Amygdala (tissue), 56 donors: ENCODE measurements around the gene USP32.

Experiments
- DNase-seq, 56 donors: peaks; one replicate each; lab custom pipeline; 2025; lab: John Stamatoyannopoulos, UW

The USP32 gene

DNA sequence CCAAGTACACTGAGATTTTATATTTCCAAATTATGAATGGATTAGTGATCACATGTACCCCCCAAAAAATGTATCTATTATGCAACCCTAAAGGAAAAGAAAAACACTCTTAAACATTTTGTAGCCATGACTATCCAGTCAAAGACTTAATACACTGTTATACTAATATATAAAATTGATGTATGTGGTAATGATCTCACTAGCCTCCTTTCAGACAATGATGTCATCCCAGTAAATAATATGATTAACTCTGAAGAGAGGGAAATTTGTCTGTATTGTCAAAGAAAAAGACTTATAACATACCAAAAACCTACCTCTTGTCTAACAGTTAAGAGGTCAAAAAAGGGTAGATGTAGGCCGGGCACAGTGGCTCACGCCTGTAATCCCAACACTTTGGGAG, 80.7 kb downstream of the USP32 start:
- no peak for DNase-seq

DNA sequence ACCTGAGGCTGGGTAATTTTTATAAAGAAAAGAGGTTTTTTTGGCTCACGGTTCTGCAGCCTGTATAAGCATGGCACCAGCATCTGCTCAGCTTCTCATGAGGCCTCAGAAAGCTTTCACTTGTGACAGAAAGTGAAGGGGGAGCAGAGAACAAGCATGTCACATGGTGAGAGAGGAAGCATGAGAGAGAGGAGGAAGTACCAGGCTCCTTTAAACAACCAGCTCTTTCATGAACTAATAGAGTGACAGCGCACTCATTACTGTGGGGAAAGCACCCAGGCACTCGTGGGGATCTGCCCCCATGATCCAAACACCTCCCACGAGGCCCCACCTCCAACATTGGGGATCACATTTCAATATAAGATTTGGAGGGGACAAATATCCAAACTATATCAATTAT, 86.8 kb downstream of the USP32 start:
- DNase-seq: peak in 21 of 56 donors; percentile 4 to 71 (median 27)

GRCh38 chr17:60304502-60304901, 87.4 kb downstream of the USP32 start:
- no peak for DNase-seq

DNA sequence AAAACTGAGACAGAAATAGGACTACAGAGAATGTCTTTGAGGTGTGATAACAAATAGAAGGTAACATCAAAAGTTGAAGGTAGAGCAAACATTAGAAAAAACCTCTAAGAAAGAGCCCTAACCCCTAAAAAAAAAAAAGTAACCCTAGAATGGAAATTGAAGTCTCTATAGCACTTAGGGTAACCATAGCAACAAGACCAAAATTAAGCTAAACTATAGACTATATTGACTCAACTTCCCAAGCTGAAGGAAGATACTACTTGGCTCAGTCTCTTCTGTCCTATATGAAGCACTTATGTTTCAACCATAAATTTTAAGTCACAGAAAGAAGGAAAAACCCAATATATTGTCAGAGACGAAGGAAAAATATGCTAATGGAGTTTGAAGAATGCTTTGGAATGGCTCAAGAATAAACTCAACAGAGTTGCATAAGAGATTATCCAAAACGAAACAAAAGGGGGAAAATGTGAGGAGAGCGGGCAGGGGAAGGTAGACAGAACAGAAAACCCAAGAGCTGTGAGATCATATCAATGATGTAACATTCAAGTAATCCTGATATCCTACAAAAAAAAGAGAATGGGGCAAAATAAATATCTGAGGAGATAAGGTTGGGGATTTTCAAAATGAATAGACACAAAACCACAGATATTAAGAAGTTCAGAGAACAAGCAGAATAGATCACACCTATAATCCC, 88.4 kb downstream of the USP32 start:
- no peak for DNase-seq

- no peak for DNase-seq
Measured at GRCh38 chr17:60301649-60302048, 90.3 kb downstream of the USP32 start.

GRCh38 chr17:60300949-60301348, 91.0 kb downstream of the USP32 start:
- DNase-seq: no peak

- DNase-seq: no peak
Measured at GRCh38 chr17:60300011-60300410, 91.9 kb downstream of the USP32 start.

GRCh38 chr17:60297760-60298401, 94.1 kb downstream of the USP32 start:
- DNase-seq: no peak

GRCh38 chr17:60296177-60296576, 95.8 kb downstream of the USP32 start:
- DNase-seq: no peak

DNA sequence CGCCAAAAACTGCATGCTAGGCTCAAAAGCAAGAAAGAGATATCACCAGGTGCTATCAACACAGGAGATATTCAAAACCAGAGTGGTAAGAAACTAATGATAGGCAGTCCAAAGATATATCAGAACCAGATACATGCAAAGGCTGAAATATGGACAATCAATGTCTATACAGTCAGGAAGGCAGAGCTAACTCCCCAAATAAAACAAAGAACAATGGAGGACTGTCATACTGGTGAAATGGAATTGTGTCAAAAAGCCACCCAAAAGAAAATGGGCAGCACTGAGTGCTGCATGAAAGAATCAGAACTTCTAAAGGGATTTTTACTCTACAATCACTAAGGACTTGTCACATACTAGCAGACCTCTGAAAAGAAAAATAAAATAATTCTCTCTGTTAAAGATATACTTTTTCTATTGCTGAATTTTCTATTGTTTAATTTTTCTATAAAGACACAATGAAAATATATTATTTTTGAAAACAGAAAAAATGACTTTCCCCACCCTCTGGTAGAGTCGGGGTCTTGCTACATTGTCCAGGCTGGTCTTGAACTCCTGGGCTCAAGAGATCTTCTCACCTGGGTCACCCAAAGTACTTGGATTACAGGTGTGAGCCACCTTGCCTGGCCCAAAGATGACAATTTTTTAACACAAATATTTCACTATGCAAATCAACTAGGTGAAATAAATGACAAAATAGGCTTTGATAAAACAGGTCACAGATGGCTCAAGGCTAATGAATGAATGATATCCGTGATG, 98.2 kb downstream of the USP32 start:
- DNase-seq: peak in 1 of 56 donors; percentile 6

GRCh38 chr17:60292697-60293096, 99.2 kb downstream of the USP32 start:
- DNase-seq: no peak

GRCh38 chr17:60284709-60285108, 107.2 kb downstream of the USP32 start:
- DNase-seq: no peak

- no peak for DNase-seq
Measured at GRCh38 chr17:60283816-60284215, 108.1 kb downstream of the USP32 start.

DNA sequence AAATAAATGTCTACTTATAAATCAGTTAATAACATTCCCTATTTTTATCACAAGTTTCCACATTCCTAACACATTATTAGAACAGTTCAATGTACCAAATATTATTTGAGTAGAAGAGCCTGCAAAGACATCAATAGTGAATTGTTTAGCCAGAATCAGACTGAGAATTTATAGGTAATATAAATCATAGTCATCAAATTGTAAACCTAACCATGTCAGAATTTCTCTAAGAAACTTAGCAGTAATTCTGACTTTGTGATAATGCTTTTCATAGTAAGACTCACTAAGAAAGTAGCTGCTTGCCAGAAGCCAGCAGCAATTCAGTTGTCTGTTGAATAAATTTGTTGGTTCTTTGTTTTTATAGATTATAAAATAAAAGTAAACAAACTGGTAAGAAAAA, 111.3 kb downstream of the USP32 start:
- DNase-seq: no peak

DNA sequence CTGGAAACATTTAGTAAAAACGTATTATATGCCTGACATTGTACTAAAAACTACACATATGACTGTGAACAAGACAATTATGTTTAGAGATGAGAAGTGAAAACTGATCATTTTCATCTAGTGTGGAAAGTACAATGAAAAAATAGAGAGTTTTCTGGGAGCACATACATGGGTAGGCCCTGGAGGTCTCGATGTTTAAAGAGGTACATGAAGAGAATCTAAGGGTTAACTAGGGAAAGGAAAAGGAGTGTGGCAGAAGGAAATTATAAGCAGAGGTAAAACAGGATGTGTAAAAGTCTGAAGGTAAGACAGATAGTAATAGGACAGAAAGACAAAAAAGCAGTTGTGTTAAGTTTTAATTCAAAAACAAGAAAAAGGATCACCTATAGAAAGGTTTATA, 113.7 kb downstream of the USP32 start:
- DNase-seq: no peak

- DNase-seq: no peak
Measured at GRCh38 chr17:60277258-60277657, 114.7 kb downstream of the USP32 start.

DNA sequence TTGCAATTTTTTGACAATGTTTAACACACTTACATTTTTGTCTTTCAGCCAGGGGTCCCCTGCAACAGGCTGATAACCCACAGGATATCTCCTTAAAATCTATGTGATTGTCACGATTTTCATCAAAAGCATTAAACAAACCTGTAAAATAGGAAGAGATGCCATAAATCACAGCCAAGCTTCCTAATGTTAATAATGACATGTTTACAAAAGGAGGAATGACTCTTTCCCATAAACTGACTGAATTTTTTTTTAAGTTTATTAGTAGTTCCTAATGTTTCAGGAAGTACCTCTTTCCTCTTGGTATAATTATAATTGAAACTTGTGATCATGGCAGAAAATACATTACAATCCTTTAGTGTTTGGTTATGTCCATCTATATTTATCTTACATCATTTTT, 122.5 kb downstream of the USP32 start:
- DNase-seq: no peak

GRCh38 chr17:60260540-60260939, 131.4 kb downstream of the USP32 start:
- DNase-seq: no peak

GRCh38 chr17:60258313-60258712, 133.6 kb downstream of the USP32 start:
- no peak for DNase-seq

- DNase-seq: no peak
Measured at GRCh38 chr17:60256174-60256573, 135.8 kb downstream of the USP32 start.

DNA sequence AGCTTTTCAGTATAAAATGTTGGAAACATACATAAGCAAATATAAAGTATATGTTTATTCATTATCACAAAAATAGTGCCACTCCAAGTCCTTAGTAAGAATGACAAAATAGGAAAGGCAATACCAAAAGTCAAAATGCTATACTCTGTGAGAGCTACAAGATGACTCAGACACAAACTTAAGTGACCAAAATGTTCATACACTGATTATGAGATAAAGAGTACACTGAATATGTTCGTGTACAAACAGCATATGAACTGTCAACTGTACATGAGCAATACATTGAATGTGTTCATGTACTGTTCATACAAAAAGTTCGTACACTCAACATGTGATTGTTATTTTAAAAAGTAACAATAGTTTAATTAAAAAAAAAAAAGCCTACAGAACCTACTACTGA, 138.9 kb downstream of the USP32 start:
- no peak for DNase-seq

DNA sequence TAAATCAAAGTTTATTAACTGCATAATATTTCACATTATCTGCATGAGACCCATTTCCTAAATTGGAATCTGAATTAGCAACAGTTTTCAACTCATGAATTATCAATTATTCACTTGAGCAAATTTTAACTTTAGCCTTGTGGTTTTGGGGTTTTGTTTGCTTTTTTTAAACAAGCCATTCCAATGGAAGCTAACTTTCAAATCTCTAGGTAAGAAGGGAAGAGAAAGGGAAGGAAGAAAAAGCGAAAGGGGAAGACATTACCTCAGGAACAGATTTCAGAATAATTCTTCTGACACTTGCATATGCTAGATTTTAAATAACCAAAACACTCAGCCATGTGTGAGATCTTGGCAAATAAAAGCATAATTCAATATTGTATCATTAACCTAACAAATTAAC, 139.5 kb downstream of the USP32 start:
- no peak for DNase-seq
